Measurements from ENCODE around the gene DNAAF9.

Gene DNAAF9

DNA sequence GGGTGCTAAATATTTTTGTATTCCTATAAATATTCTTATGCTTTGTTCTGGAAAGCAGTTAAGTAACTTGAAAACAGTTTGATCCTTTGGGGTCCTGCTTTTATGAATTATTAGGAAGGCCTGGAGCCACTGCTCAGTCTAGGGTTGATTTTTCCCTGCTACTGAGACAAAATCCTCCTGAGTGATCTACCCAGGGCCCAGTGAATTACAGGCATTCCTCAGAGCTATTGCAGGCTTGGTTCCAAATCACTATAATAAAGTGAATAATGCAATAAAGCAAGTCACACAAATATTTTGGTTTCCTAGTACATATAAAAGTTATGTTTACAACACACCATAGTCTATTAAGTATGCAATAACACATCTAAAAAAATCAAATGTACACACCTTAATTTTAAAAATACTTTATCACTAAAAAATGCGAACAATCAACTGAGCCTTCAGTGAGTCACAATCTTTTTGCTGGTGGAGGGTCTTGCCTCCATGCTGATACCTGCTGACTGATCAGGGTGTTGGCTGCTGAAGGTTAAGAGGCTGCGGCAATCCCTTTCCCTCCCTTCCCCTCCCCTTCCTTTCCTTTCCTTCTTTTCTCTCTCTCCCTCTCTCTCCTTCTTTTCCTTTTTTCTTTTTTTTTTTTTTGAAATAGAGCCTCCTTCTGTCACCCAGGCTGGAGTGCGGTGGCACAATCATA, 43.0 kb downstream of the DNAAF9 start:
- FAIRE-seq = no peak

DNA sequence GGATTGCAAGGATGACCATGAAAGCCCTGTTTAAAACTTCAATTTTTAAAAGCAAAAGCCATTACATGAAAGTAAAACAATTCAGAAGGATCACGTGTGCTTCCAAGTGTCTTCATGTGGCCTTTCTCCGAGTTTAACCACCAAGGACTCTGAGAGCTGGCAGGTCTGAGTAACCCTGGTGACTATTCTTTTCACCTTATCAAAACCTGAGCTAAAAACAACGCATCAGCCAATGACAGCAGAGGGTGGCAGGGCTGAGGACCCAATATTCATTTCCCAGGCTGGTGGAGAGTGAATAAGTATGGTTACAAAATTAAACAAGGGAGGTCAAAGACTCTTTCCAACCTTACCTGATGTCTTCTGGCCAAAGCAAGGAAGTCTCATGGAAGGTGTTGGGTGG, 46.7 kb downstream of the DNAAF9 start:
- FAIRE-seq = no peak

DNA sequence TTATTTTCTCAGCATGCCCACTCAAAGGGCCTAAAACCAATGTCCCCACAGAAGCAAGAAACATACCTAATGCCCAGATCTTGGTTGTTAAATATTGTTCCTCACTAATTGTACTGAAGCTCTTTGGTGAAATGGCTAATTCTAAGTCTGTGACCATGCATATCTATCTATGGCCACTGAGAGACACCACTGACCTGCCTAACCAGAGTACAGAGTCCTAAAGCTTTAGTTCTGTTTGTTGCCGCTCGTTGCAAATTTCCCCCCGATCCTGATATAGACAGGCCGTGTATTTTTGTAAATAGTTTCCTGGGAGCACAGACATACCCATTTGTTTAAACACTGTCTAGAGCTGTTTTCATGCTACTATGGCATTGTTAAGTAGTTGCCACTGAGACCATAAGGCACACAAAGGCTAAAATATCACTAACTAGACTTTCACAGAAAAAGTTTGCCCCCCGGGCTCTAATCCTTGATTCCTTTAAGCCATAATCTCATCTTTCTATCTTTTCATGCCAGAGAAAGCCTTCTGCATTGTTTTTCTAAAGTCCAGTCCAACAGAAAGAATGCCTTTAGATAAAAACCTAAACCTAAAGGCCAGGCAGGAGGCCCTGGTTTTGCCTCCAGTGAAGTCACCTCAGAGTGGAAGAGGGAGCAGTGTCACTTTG, 48.7 kb downstream of the DNAAF9 start:
- no peak for FAIRE-seq

Data from TTC549 (cell line).